Measurements from ENCODE around the gene NKD1. TPM values are rescaled to one million over a fixed set of nuclear protein-coding genes. Genes with fewer than 3 reads are reported as not detected.

NKD1 gene
- total RNA-seq, 1 donor from 2014 or later = 31.3 TPM

GRCh38 chr16:50622643-50623369 is 74.6 kb downstream of the NKD1 start:
- TF ChIP-seq, protein P1, sequence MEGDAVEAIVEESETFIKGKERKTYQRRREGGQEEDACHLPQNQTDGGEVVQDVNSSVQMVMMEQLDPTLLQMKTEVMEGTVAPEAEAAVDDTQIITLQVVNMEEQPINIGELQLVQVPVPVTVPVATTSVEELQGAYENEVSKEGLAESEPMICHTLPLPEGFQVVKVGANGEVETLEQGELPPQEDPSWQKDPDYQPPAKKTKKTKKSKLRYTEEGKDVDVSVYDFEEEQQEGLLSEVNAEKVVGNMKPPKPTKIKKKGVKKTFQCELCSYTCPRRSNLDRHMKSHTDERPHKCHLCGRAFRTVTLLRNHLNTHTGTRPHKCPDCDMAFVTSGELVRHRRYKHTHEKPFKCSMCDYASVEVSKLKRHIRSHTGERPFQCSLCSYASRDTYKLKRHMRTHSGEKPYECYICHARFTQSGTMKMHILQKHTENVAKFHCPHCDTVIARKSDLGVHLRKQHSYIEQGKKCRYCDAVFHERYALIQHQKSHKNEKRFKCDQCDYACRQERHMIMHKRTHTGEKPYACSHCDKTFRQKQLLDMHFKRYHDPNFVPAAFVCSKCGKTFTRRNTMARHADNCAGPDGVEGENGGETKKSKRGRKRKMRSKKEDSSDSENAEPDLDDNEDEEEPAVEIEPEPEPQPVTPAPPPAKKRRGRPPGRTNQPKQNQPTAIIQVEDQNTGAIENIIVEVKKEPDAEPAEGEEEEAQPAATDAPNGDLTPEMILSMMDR (IDR thresholded peaks at IDR 0.05; ENCODE audit: partially characterized antibody, unreplicated experiment) = no peak
- Mint-ChIP-seq H3K36me3 (ENCODE audit: unreplicated experiment) (no peaks in the 10 kb centered on the region), H3K9me3 (ENCODE audit: unreplicated experiment) (peaks cover 1% of the 10 kb centered on the region), H3K27ac (ENCODE audit: unreplicated experiment) (no peak overlapping the region), H3K4me3 (ENCODE audit: unreplicated experiment) (no peak overlapping the region), H3K4me1 (ENCODE audit: low read depth, unreplicated experiment) (peaks cover 27% of the 10 kb centered on the region), H3K27me3 (ENCODE audit: unreplicated experiment) (peaks cover 9% of the 10 kb centered on the region)
- DNase-seq = no peak

- peaks cover 9% of the 10 kb centered on the region for H3K27me3 Mint-ChIP-seq (ENCODE audit: unreplicated experiment)
- H3K27ac Mint-ChIP-seq (ENCODE audit: unreplicated experiment) = peak overlapping the region; percentile 11
- H3K4me3 Mint-ChIP-seq (ENCODE audit: unreplicated experiment) = no peak overlapping the region
- TF ChIP-seq, protein P1 (IDR thresholded peaks at IDR 0.05; ENCODE audit: partially characterized antibody, unreplicated experiment) = no peak
- DNase-seq = no peak
- H3K36me3 Mint-ChIP-seq (ENCODE audit: unreplicated experiment) = no peaks in the 10 kb centered on the region
- peaks cover 8% of the 10 kb centered on the region for H3K9me3 Mint-ChIP-seq (ENCODE audit: unreplicated experiment)
- peaks cover 27% of the 10 kb centered on the region for H3K4me1 Mint-ChIP-seq (ENCODE audit: low read depth, unreplicated experiment)
Measured at GRCh38 chr16:50624449-50624970, 76.3 kb downstream of the NKD1 start.

DNA sequence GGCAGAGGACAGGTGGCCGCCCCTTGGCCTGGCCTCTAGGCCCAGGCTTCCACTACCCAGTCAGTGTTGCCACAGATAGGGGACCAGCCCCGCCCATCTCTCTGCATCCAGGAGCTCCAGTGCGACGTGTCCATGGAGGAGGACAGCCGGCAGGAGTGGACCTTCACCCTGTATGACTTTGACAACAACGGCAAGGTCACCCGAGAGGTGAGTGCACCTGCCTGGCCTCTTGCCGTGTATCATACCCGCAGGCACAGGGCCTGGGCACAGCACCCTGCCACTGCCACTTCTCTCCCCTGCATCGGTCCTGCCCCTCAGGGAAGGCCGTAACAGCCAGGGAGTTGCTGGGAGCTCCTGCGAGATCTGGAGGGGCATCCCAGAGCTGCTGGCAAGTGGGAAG is 77.2 kb downstream of the NKD1 start:
- Mint-ChIP-seq H3K4me1 (ENCODE audit: low read depth, unreplicated experiment) (peaks cover 27% of the 10 kb centered on the region), H3K27ac (ENCODE audit: unreplicated experiment) (no peak overlapping the region), H3K4me3 (ENCODE audit: unreplicated experiment) (no peak overlapping the region), H3K9me3 (ENCODE audit: unreplicated experiment) (peaks cover 8% of the 10 kb centered on the region), H3K27me3 (ENCODE audit: unreplicated experiment) (peaks cover 9% of the 10 kb centered on the region), H3K36me3 (ENCODE audit: unreplicated experiment) (no peaks in the 10 kb centered on the region)
- TF ChIP-seq, protein P1 (IDR thresholded peaks at IDR 0.05; ENCODE audit: partially characterized antibody, unreplicated experiment) = no peak
- no peak for DNase-seq

DNA sequence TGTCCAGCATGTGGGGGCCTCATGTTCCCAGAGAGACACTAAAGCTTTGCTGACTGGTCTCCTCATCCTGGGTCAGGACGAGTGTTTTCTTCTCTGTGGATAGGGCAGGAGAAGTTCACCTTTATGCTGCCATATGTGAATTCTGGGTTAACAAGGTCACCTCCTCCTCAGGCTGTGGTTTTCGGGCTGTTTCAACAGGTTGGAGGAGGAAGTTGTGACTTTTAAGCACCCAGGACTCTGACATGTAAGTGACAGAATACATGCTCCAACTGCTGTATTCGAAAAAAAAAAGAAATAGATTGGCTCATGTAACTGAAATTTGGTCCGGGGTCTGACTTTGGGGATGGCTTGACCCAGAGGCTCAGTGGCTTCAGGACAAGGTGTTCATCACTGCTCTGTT is 78.7 kb downstream of the NKD1 start:
- H3K4me1 Mint-ChIP-seq (ENCODE audit: low read depth, unreplicated experiment) = peaks cover 27% of the 10 kb centered on the region
- peaks cover 6% of the 10 kb centered on the region for H3K36me3 Mint-ChIP-seq (ENCODE audit: unreplicated experiment)
- H3K4me3 Mint-ChIP-seq (ENCODE audit: unreplicated experiment) = no peak overlapping the region
- TF ChIP-seq, protein P1 (IDR thresholded peaks at IDR 0.05; ENCODE audit: partially characterized antibody, unreplicated experiment) = no peak
- DNase-seq = no peak
- no peak overlapping the region for H3K27ac Mint-ChIP-seq (ENCODE audit: unreplicated experiment)
- H3K27me3 Mint-ChIP-seq (ENCODE audit: unreplicated experiment) = peaks cover 6% of the 10 kb centered on the region
- H3K9me3 Mint-ChIP-seq (ENCODE audit: unreplicated experiment) = peaks cover 8% of the 10 kb centered on the region

GRCh38 chr16:50627419-50627818 is 79.2 kb downstream of the NKD1 start:
- H3K36me3 Mint-ChIP-seq (ENCODE audit: unreplicated experiment) = peaks cover 6% of the 10 kb centered on the region
- peak overlapping the region; percentile 25 for H3K4me3 Mint-ChIP-seq (ENCODE audit: unreplicated experiment)
- no peak overlapping the region for H3K27ac Mint-ChIP-seq (ENCODE audit: unreplicated experiment)
- TF ChIP-seq, protein P1 (IDR thresholded peaks at IDR 0.05; ENCODE audit: partially characterized antibody, unreplicated experiment) = no peak
- peaks cover 27% of the 10 kb centered on the region for H3K4me1 Mint-ChIP-seq (ENCODE audit: low read depth, unreplicated experiment)
- peak; percentile 52 for DNase-seq
- peaks cover 6% of the 10 kb centered on the region for H3K27me3 Mint-ChIP-seq (ENCODE audit: unreplicated experiment)
- peaks cover 10% of the 10 kb centered on the region for H3K9me3 Mint-ChIP-seq (ENCODE audit: unreplicated experiment)
